ENCODE measurements around the gene C1orf167.

C1orf167 gene

GRCh38 chr1:11837767-11838348, 75.9 kb downstream of the C1orf167 start:
- no peak for DNase-seq

- DNase-seq: no peak
Measured at GRCh38 chr1:11838349-11839272, 76.6 kb downstream of the C1orf167 start.

All from SIG-M5 (cell line).